NCI-H226 (cell line): ENCODE data around the gene PEX19.
"Not testable (repeated sequence)": the region's sequence is repeated elsewhere in the genome, so short reads cannot be mapped to it uniquely, and the experiment has no call there.

ENCODE experiments used
- DNase-seq: peaks from one replicate; pipeline ENCODE4 v3.0.0-alpha.2; 2015

PEX19 gene, protein sequence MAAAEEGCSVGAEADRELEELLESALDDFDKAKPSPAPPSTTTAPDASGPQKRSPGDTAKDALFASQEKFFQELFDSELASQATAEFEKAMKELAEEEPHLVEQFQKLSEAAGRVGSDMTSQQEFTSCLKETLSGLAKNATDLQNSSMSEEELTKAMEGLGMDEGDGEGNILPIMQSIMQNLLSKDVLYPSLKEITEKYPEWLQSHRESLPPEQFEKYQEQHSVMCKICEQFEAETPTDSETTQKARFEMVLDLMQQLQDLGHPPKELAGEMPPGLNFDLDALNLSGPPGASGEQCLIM

DNA sequence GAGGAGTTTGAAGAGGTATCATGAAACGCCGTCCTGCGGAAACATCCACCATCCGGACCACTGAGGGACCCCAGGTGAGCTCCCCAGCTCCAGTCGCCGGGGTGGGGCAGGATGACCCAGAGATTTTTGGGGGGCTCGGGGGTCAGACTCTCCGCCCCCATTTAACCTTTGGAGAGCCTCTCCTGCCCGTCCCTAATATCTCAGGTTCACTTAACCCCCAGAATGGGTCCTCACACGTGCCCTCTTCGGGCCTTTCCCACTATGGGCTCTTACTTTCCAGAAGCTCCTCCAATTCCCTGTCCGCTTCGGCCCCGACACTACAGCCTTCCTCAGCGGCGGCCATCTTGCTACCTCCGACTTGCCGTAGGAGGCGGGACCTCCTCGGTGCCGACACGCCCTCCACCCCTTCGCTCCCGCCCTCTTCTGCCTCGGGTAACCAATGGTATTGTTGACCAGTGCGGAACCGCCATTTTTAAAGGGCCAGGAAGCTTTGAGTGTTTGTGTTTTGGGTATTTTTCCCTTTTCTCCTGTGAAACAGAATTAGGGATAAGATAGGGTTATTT lies at the start of gene PEX19:
TSS of gene PEX19 (minus strand) at position 352 of the 563 bp plus-strand sequence. CDS start at position 343, 9 bp downstream.
- DNase-seq: peak; percentile 83

DNA sequence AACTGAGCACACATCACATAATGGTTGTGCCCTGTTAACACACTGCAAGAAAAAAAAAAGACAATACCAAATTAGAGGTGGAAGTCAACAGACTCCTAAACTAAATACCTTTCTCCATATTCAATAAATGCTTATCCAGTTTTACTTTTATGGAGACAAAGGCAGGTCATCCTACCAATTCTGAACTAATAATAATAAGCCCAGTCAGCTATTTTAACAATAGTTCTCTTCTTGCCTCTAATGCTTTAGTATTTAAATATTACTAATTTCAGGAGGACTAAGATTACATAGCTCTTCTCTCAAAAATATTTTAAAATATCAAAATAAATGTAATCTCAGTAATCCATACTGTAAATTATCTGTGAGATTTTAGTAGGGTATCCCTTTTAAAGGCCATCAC lies 47.6 kb upstream of the PEX19 start:
- DNase-seq: no peak

DNA sequence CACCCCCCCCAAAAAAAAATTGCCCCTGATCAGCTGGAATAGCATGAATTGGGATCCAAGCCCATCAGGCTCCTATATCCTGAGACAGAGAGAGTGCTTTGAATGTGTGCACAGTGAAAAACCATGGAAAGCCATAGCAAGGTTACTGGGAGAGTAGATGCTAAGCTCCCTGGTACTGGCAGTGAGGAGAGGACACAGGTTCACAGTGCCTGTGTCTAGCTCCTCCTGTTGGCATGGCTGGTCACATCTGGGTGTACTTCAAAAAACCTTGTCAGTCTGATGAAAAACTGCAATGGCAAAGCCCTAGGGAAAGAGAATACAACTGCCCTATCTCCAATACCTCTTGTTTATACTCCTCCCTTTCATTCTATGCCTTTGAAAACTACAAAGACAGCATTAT lies 45.2 kb upstream of the PEX19 start:
- DNase-seq: no peak

DNA sequence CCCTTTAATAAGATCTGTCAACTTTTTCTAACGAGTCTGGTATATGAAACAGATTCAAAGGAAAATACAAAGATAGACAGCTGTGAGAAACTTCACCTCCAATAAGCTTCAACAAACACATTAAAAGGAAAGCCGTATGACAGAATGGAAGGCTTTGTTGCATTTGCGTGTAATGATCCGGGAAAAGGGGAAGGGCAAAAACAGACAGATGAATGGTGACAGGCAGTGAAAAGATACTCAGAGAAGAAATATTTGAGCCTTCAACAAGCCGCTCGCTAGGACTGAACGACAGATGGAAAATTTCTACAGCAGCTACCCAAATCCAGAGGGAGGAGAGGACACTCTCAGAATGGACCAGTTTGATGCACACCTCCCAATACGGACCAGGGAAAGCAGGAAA lies 43.3 kb upstream of the PEX19 start:
- DNase-seq: no peak

DNA sequence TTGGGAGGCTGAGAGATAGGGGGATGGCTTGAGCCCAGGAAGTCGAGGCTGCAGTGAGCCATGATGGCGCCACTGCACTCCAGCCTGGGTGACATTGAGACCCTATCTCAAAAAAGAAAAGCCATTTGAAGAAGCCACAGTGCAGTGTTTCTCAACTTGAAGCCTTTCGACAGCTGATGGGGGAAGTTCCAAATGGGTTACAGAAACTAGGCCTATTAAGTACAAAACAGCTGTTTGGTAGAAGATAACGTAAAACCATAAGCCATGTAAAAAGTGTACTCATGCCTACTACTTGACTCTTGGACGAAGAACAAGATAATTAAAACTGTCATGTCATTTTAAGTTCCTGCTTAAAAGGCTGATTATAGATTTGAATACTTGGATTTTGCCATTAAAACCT lies 41.5 kb upstream of the PEX19 start:
- no peak for DNase-seq

DNA sequence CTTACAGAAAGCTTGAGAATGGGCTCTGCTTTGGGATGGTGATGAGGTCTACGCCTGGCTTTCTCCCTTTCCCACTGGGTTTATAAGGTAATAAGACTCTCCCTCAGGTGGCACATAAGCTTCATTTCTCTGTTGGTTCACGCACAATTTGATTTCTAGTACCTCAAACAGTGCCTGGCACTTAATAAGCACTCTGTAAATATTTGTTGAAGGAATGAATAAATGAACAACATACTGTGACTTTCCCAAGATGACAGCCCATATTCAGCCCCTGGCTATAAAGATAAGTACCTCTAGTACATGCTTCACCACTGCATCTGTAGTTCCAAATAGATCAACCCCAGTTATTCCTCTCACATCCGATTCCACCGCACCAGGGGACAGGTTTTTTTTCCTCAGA lies 40.3 kb upstream of the PEX19 start:
- DNase-seq: no peak

DNA sequence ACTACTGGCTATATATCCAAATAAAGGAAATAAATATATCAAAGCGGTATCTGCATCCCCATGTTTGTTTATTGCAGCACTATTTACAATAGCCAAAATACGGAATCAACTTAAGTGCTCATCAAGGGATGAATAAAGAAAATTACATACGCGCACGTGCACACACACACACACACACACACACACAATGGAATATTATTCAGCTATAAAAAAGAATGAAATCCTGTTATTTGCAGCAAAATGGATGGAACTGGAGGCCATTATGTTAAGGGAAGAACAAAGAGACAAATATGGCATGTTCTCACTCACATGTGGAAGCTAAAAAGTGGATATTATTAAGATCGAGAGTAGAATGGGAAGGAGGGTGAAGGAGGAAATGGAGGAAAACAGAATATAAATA lies 37.9 kb upstream of the PEX19 start:
- DNase-seq: no peak

DNA sequence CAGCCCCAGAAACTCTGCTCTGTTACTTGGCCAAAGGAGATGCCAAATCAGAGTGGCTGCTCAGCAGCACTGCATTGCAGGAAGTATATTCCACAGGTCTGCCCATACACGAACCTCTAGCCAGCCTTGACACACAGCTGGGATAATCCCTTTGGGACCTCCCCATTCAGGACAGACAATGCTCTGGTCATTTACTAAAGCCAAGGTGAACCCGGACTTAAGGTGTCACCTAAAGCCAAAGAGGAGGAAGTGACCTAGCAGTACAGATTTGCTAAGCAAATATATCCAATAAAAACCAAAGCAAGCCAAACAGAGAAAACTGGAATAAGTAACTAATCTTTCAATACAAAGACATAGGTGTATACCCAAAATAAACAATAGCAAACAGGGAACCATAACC lies 30.4 kb upstream of the PEX19 start:
- DNase-seq: no peak

DNA sequence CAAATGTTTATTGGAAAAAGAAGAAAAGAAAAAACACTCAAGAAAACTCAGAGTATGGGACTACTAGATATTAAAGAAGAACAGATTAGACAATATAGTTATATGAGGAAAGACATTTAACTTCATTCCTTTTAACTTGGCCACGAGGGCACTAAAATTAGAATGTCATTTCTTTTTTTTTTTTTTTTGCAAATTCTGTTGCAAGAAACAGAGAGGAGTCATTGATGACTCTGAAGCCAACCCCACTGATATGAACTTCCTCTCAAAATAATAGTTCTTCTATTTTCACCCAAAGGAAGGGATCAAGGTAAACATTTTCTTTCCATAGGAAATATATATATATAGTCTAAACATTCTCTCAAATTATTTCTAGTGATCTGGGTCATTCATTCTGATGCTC lies 24.6 kb upstream of the PEX19 start:
- no peak for DNase-seq

DNA sequence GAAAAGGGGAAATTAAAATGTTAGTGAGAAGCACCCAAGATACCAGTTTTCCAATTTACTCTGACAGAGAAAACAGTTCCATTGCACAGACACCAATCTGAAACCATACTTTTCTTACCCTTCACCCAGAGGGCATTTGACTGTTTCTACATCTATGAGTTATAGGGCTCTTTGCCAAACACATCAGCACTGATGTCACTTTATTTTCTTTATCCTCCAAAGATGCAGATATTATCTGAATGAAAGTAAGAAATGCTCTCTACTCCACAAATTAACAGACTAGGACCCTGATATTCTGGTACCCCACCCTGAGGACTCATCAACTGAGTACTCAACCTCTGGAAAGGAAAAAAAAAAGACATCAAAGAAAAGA lies 24.2 kb upstream of the PEX19 start:
- no peak for DNase-seq

DNA sequence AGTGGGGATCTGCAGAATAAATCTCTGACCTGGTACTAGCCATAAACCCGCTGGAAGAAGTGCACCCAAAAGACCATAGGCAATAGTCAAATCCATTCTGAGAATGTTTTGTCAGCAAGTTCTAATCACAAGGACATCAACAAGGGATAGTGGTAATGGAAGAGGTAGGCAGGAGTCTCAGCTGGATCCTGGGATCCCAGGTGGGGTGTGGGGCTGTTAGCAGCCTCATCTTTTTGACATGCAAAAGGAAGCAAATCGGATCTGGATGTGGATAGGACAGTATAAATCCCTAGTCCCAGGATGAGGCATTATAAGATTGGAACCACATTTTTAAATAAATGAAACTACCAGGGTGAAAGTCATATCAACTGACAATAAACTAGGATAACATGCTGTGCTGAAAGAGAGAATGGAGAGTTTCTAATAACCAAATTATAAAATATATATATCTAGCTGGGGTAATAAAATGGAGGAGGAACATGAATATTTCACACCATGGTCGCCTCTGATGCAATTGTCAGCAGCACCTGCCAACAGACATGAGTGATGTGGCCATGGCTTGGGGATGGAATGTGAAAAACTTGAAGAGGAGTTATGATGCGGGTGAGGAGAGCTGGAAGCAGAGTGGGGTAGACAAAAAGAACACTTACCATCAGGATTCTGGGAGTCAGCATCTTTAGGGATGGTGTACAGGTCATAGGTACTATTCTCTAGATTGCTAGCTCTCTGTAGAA lies 23.7 kb upstream of the PEX19 start:
- DNase-seq: no peak

DNA sequence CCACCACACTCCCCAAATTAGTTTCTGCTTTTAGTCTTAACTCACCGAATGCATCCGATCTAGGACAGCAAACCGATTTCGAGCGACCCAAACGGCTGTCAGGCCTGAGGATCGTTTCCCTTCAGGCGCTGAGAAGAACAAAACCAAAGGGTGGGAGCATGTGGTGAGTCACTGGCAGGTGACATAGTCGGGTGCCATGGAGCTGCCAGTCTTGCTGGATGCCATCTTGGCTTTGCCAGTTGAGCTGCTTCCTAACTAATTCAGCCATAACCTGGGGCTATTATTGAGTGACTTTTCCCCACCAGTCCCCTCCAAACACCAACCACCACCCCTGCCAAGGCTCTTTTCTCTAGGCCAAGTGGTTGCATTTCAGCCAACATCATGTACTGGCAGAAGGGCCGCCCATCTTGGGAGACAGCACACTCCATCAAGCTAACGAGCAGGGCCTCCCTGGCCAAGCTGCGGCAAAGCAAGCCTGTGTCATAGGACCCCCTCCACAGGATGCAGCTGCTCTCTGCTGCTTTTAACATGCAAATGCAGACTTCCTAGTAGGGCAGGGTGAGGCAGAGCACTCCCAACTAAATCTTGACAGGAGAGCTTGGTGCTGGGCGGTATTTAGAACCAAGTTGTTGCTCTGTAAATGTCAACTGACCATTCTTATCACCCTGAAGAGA lies 22.3 kb upstream of the PEX19 start:
- no peak for DNase-seq

DNA sequence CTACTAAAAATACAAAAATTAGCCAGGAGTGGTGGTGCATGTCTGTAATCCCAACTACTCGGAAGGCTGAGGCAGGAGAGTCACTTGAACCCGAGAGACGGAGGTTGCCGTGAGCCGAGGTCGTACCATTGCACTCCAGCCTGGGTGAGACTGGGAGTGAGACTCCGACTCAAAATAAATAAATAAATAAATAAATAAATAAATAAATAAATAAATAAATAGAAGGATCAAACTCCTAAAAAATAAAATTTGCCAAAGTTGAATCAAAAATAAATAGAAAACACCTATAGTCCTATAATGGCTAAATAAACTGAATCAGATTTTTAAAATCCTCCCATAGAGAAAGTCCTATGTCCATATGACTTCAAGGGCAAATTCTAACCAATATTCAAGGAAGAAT lies 15.2 kb upstream of the PEX19 start:
- no peak for DNase-seq

DNA sequence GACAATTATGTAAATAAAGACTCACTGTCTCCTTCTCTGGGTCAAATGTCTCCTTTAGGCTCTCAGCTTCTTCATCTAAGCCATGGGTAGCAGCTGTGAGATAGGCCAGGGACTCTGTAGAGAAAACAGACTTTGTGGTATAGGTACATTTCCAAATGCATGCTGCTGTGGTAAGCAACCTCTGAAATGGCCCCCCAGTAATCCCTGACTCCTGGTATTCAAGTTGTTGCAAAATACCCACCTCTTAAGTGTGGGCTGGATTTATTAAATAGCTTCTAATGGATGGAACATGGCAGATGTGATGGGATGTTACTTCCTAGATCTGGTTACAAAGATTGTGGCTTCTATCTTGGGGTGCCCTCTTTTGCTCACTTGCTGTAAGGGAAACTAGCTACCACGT lies 11.1 kb upstream of the PEX19 start:
- DNase-seq: no peak

DNA sequence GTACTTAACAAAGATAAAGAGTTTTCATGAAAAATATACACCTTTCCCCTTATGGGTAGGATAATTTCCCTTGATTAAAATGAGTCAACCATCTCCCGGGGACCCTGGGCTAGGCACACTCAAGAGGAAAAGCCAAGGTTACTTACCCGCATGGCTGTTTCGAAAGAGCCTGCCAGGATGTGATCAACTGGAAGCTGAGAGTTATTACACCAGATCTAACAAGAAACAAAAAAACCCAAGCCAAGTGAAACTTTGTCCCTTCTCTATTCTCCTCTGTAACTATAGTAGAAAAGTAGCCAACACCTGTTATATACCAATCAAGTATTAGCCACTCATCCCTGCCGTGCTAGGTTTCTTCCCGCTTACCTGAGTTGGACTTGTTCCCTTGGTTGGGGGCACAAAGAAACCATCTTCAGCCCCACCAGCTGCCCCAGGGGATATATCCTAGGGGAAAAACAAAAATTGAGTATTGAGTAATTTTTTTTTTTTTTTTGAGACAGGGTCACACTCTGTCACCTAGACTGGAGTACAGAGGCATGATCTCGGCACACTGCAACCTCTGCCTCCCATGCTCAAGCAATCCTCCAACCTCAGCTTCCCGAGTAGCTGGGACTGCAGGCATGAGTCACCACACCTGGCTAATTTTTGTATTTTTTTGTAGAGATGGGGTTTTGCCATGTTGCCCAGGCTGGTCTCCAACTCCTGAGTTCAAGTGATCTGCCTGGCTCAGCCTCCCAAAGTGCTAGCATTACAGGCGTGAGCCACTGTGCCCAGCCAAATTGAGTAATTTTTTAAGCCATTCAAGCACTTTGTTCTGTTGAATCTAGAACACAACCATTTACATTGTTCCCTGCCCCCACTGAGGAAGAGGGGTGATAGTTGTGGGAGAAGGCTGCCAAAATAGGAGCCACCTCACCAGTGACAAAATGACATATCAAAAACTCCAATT lies 8.4 kb upstream of the PEX19 start:
- no peak for DNase-seq

DNA sequence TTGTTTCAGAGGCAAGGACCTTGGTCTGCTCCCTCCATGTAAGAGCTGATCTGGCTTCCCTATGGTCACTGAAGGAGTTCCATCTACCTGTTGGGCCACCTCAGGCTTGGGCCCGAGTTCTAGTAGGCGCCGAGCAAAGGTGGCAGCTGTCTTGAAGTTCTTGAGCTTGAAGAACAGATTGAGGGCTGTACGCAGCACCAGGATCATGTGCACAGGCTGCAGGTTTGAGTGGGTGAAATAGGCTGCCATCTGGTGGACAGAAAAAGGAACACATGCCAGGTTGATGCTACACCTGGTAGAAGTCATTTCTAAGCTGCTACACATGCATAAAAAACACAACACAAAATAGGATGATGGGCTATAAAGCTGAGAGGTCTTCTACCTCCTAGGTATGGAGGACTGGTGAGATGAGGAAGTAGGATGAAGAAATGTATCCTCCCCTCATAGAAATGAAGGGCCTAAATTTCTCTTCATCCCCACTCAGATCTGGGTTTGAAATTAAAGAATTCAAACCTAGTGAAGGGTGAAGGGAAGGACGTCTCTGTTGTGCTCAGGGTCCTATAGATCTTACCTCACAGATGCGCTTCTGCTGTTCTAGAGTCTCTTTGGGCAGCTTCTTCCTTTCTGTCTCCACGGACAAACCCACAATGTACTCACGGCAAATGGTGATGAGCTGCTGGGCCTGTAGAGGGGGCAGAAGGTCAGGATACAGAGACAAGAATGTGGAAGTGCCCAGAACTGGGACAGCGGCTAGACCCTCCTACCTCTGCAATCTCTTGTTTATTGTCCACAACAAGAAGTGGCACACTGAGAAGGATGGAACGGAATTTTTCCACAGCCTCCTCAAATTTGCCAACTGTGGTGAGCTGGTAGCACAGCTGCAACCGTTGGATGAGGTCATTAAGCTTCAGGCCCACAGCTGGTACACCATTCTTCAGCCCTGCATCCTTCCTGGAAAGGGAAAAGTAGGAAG lies 6.6 kb upstream of the PEX19 start:
- peak; percentile 29 for DNase-seq

DNA sequence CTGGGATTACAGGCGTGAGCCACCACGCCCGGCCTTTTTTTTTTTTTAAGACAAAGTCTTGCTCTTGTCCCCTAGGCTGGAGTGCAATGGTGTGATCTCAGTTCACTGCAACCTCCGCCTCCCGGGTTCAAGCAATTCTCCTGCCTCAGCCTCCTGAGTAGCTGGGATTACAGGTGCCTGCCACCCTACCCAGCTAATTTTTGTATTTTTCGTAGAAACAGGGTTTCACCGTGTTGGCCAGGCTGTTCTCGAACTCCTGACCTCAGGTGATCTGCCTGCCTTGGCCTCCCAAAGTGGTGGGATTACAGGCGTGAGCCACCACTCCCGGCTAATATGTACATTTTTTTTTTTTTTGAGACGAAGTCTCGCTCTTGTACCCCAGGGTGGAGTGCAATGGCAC lies 2.8 kb upstream of the PEX19 start:
- not testable (repeated sequence) for DNase-seq

DNA sequence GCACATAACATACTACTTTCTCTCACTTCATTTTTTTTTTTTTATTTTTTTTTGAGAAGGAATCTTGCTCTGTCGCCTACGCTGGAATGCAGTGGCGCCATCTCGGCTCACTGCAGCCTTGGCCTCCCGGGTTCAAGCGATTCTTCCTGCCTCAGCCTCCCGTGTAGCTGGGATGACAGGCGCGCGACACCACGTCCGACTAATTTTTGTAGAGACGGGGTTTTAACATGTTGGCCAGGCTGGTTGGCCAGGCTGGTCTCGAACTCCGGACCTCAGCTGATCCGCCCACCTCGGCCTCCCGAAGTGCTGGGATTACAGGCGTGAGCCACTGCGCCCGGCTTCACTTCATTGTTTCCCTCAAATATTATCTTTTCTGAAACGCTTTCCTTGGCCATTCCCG lies 573 bp upstream of the PEX19 start:
- DNase-seq: no peak

DNA sequence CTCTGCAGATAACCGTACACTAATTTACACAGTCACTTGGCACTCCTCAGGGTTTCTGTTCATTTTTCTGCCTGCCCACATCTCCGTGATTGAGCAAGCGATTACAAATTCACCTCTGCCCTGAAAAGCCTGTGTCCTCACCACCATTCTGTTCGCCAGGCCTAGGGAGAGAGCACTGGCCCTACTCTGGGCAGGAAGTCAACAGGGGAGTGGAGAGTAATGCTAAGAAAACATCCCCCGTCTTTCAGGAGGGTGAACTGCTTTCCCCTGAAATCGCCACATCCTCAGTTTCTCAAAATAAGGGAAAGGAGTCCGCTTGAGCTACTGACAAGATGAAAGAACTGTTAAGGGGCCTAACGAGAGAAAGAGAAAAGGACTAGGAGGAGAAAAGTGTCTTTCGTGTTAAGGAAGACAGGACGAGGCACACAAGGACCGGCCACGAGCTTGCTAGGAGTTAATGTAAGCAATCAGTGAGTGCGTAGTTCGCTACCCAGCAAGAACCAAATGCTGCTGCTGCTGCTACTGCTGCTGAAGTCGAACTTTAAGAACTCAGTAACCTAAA lies 632 bp downstream of the PEX19 start:
- DNase-seq: peak; percentile 35

DNA sequence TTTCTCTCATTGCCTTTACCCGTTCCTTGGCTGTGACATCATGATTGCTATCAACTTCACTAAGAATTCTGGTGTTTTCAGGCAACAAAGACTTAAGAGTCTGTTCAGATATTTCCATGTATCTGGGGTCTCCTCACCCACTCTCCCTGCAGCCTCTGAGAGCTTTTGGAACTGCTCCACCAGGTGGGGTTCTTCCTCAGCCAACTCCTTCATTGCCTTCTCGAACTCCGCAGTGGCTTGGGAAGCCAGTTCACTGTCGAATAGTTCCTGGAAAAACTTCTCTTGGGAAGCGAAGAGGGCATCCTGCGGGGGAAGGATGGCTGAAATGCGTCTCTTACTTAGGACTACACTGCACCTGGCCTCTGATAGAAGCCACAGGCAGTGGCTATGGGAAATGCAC lies 2.1 kb downstream of the PEX19 start:
- DNase-seq: no peak

DNA sequence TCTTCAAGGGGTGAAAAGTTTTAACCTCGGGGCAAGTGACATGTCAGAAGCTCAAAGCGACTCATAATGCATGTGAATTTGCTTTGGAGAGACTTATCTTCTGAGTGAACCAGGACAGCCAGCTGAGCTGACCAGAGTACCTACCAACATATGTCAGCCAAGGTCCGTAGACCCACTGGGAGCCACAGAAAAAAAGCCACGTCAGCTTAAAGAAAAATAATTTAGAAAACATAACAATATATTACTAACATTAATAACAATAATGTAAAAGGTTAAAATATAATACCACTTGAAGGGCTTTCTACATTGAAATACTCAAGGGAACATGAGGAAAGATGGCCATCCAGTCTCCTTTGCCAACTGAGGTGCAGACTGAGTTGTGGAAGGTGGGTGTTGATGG lies 6.9 kb downstream of the PEX19 start:
- no peak for DNase-seq
